LHCN-M2 (cell line): ENCODE measurements around the gene PUS7L. TPM values are rescaled to one million over a fixed set of nuclear protein-coding genes. Genes with fewer than 3 reads are reported as not detected.
"Not testable (repeated sequence)": the region's sequence is repeated elsewhere in the genome, so short reads cannot be mapped to it uniquely, and the experiment has no call there.

ENCODE experiments used
- DNase-seq: peaks from one replicate; pipeline ENCODE4 v3.0.0-alpha.2; 2012; ENCODE audit warnings: low read depth
- polyA plus RNA-seq: library from polyadenylated mRNA; unstranded; fragments of >200 nt; gene quantifications from one replicate; pipeline ENCODE4 v1.2.1, GENCODE V29; 2012; ENCODE audit warnings: missing spikeins
- total RNA-seq: library from RNA; depleted of rRNA; stranded (reverse); fragments of >200 nt; gene quantifications from 2 replicates; pipeline ENCODE4 v1.2.3, GENCODE V29; 2014; rRNA removed

The PUS7L gene
- 44.9 and 52.8 TPM in 2 replicates for total RNA-seq
- 5.0 TPM for polyA plus RNA-seq

GRCh38 chr12:43758728-43759563 lies at the start of gene PUS7L, which contains the start of gene IRAK4:
PUS7L (minus strand) TSS chr12:43758790; CDS start chr12:43755245, 3,545 bp downstream.
IRAK4 (plus strand) TSS chr12:43758951; CDS start chr12:43768112, 9,161 bp downstream.
- DNase-seq, result peak; percentile 96

GRCh38 chr12:43807386-43807785 lies 48.8 kb upstream of the PUS7L start:
- no peak for DNase-seq

GRCh38 chr12:43806737-43807072 lies 48.1 kb upstream of the PUS7L start:
- no peak for DNase-seq

- peak; percentile 74 for DNase-seq
These were observed 47.5 kb upstream of the PUS7L start, which contains the start of gene TWF1 for GRCh38 chr12:43805860-43806736. TWF1 (minus strand) TSS chr12:43806317; CDS start chr12:43806245, 72 bp downstream.

GRCh38 chr12:43805149-43805859 lies 46.7 kb upstream of the PUS7L start:
- no peak for DNase-seq

- no peak for DNase-seq
These were observed 39.1 kb upstream of the PUS7L start for GRCh38 chr12:43797561-43798217.

GRCh38 chr12:43795716-43796280 lies 37.2 kb upstream of the PUS7L start:
- no peak for DNase-seq

- DNase-seq, result peak; percentile 56
These were observed 31.4 kb upstream of the PUS7L start for GRCh38 chr12:43789941-43790340.

GRCh38 chr12:43786899-43787693 lies 28.5 kb upstream of the PUS7L start:
- DNase-seq, result peak; percentile 68

GRCh38 chr12:43776498-43776897 lies 17.9 kb upstream of the PUS7L start:
- peak; percentile 12 for DNase-seq

- peak; percentile 17 for DNase-seq
These were observed 7.7 kb upstream of the PUS7L start for GRCh38 chr12:43766291-43766690.

- DNase-seq, result no peak
These were observed 5.9 kb upstream of the PUS7L start for GRCh38 chr12:43764528-43764927.

GRCh38 chr12:43763769-43764168 lies 5.2 kb upstream of the PUS7L start:
- no peak for DNase-seq

GRCh38 chr12:43762596-43762995 lies 4.0 kb upstream of the PUS7L start:
- DNase-seq, result no peak

- DNase-seq, result no peak
These were observed 2.9 kb upstream of the PUS7L start for GRCh38 chr12:43761500-43761899.

GRCh38 chr12:43760396-43760795 lies 1.8 kb upstream of the PUS7L start:
- no peak for DNase-seq

- DNase-seq, result no peak
These were observed 303 bp downstream of the PUS7L start for GRCh38 chr12:43758247-43758727.

GRCh38 chr12:43754015-43754414 lies 4.6 kb downstream of the PUS7L start:
- DNase-seq, result no peak

- not testable (repeated sequence) for DNase-seq
These were observed 7.2 kb downstream of the PUS7L start for GRCh38 chr12:43751360-43751759.

GRCh38 chr12:43750814-43751213 lies 7.8 kb downstream of the PUS7L start:
- DNase-seq, result no peak
